GM19372 (cell line): Measurements from ENCODE around the gene SNX10.

Source experiments
- ATAC-seq: cut with Tn5 transposase; IDR thresholded peaks from one replicate; pipeline ENCODE4 v1.9.1; 2021; ENCODE audit warnings: mild to moderate bottlenecking, low read depth, moderate library complexity; ENCODE audit not compliant: unreplicated experiment

The SNX10 gene

DNA sequence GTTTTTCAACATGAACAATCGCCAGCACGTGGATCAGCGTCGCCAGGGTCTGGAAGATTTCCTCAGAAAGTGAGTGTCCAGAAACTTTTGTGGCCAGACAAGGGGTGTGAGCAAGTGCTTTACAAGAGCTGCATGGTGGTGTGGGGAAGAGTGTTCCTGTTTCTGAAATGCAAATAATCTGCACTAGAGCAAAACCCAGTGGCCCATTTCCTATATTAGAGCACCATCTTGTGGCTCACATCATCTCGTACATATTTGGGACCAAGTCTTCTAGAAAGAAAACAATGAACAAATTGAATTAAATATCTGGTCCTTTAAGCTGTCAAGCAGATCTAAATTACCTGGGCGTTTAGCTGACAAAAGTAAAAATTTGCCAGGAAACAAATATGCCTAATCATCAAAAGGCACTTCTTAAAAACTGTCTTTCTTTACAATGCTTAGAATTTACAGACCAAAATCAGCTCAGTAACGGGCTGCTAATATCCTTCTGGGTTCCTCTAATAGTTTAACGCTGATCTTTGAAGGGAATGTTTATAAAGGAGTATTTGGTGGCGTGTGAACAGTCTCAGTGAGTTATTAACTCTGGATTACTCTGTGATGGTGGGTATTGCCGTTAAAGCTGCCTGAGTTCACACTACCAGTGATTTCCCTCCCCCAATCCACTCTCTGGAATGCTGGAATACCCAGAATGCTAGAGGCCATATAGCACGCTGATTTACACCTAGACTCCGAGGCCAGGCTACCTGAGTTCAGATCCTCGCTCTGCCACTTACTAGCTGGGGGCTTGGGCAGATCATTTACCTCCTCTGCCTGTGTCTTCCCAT, 73.6 kb downstream of the SNX10 start:
- ATAC-seq = peak; percentile 89

- ATAC-seq = no peak
Observed at GRCh38 chr7:26365901-26366275, 74.2 kb downstream of the SNX10 start.

DNA sequence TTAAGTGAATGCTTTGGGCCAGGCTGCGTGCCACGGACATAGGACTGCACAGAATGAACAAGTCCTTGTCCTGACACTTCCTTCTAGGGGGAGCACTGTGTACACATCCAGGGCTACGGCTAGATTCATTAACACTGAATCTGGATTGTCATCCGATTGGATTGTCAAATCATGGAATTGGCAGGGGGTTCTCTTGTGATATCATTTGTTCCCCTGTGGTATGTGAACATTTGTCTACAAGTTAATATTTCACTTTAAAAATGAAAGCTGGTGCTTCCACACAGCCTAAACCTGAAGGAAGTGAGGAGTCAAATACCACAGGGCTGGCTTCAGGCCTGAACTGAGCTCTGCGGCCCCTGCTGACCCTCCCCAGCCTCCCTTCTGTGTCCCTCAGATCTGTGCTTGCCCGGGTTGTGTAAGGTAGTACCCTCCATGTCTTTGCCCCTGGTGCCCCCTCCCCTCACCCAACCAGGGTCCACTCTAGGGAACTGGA, 75.6 kb downstream of the SNX10 start:
- no peak for ATAC-seq

DNA sequence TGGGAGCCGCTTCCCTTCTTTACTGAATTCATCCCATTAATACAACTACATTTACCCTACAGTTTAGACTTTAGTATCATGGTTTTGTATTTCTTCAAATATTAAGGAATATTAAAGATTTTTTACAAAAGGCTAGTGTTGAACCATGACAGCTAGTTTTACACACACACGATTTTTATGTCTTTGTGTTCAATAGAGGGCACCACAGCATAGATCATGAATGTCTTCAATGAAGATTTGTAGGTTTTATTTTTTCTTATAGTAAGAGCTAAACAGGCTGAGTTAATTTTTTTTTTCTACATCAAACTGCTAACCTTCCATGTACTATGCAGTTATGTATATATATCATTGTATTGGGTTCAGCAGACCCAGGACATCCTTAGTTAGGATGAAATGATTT, 76.9 kb downstream of the SNX10 start:
- no peak for ATAC-seq

- no peak for ATAC-seq
Observed at GRCh38 chr7:26369593-26369992, 77.9 kb downstream of the SNX10 start.

DNA sequence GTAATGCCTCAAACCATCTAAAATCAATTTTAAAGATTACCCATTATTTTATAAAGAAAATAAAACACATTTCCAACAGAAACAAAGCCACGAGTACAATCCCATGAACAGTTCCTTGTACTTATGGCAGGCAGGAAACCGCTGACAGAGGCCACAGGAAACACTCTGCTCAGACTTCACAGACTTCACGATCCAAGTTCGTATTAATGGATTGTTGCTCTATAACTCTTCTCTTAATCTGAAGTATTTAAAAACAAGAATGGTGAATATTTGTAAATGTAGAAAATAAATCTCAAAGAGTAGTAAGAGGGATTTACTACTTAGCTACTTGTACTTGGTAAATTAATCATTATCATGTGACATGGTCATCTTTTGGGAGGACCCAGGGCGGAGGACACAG, 78.3 kb downstream of the SNX10 start:
- ATAC-seq = no peak

DNA sequence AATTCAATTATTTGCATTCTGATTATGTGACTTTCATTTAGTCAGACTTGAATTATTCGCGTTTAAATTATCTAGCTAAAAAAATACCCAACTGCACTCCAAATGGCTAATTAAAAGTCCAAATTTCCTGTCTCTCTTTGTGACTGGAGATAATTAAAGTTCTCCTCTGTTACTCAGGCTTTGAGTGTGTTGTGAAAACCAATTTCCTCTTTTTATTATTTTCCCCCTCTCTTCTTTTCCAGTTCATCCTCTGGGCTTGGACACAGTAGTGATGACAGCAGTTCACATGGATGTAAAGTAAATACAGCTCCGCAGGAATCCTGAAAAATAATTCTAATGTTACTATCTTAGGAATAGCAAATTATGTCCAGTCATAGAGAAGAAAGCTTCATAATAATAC, 80.6 kb downstream of the SNX10 start:
- no peak for ATAC-seq

- ATAC-seq = no peak
Observed at GRCh38 chr7:26372704-26373103, 81.0 kb downstream of the SNX10 start.

- ATAC-seq = no peak
Observed at GRCh38 chr7:26374647-26375373, 83.1 kb downstream of the SNX10 start.

- ATAC-seq = peak; percentile 8
Observed at GRCh38 chr7:26375726-26376174, 84.1 kb downstream of the SNX10 start.

DNA sequence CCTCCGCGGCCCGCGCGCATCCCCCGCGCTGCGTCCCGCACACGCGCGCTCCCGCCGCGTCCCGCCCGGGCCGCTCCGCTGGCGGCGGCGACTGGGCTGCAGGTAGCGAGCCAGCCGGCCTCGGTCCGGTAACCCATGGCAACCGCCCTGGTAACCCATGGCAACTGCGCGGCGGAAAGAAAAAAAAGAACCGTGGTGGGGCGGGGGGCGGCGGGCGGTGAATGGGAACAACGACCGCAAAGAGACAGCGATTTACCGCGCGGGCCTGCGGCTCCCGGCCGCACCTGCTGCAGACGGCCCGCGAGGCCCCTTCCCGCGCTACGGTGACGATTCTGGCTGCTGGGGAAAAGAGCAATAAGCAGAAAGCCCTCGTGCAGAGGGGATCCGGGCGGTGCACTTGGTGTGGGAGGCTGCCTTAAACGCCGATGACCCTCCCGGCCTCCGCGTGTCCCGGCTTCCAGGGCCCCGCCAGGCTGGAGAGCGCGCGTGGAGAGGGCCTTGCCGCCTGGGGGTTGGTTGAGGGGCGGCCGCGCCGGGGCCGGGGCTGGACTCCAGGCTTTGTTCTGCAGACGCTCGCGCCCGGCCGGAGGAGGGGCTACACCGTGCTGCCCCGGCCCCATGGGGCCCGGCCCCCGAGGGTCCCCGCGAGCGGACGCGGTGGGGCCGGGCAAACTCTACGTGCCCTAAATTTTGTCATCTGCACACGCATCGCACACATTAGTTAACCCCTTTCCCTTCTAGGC, 84.7 kb downstream of the SNX10 start:
- peak; percentile 26 for ATAC-seq

DNA sequence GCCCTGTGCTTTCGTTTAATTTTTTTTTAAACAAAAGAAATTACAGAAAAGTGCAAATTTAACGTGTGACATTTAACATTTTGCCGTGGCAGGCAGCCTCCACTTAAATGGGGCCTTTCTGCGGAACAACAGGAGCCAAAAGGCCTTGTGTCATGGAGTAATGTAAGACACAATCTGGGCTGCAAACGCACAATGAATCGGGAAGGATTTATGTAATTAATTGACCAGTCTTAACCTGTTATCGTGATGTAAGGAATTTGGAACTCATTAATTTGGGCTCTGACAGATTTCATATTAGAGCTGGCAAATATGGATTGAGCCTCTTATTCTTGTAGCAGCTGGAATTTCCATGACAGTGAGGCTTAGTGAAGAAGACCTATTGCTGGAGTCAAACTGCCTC, 86.4 kb downstream of the SNX10 start:
- ATAC-seq = no peak

DNA sequence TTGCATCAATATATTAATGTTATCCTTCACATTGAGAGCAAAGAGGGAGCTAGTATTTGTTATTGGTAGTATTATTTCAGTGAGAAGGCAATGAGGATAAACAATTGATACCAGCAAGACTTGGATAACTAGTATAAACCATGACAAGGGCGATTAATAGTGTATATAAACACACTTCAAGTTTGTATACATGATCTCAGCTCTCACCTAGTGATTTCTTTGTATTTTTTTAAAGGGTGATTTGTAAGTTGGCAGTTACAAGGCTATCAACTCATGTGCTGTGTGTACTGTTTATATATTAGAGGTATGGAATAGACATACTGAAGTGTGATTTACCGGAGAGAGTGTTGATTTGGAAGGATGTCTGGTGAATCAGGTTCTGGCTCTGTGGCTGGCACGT, 88.0 kb downstream of the SNX10 start:
- no peak for ATAC-seq

DNA sequence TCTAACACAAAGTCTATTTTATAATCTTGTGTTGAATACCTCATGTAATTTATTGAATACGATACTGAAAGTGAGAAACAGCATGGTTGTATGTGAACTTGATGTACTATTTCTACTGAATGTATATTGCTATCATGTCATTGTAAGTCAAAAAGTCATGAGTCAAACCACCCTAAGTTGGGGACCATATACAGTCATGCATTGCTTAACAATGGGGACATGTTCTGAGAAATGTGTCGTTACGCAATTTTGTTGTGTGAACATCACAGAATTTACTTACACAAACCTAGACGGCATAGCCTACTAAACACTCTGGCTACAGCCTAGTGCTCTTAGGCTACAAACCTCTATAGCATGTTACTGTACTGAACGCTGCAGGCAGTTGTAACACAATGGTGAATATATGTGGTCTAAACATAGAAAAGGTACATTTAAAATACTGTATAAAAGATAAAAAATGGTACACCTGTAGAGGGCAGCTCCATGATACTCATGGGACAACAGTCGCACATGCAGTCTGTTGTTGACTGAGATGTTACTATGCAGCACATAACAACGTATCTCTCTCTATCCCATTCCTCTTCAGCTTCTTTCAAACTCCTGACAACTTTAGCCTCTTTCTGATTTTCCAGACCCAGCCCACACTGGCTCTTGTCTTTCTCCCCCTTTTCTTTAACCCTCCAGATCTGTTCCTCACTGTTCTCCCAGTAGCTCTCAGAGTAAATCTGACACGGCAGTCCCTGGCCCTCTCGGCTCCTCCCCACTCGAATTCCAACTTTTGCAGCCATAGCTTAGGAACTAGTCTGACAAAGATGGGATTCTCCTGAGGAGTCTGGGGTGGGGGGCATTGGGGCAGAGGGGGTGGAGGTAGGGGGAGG, 90.1 kb downstream of the SNX10 start:
- no peak for ATAC-seq

DNA sequence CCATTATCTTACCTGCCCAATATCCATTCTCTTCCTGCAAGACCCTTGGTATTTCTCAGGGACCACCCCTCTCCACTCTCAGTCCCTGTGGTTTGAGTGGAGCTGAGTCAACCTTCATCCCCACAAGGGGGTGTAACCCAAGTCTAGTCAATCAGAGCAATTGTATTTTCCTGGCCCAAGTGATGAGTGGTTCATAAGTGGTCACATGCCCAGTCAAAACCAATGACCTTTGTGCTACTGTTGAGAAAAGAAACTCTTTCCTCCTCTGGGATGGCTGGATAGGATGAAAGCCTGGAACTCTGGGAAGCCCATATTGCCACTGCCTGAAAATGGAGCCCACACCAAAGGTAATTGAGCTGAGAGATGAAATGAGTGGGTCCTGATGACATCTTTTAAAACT, 93.6 kb downstream of the SNX10 start:
- ATAC-seq = no peak

DNA sequence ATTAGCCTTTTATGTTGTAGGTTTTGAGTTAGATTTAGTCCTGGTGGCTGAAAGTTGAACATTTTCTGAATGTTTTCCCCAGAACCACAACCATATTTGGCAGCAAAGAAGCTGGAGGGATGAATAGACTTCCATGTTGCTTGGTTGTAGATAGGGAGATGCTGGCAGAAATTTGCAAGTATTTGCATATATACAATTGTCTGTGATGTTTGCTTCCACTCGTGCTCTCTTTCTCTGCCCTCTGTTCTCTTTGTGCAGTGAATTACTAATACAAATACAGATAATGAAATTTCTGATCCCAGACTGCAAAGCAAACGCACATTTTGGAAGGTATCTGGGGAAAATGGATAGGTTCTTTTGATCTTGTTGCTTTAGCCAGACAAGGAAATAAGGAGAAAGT, 96.1 kb downstream of the SNX10 start:
- ATAC-seq = no peak

DNA sequence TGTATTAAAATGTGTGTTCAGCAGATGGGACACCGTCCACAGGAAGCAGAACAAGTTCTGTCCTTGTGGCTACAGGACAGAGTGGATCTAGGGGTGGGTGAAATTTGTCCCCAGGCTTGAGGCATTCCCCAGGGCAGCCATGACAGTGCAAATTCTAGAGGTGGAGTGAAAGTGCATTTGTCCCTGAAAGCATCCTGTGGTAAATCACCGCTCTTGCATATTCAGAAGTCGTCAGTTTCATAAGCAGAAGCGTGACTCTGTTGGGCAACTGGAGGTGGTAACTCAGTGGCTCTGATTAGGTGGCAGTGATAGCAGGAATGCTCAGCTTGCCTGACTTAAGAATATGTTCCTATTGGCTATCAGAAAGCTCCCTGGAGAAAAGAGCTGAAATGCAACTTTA, 96.6 kb downstream of the SNX10 start:
- no peak for ATAC-seq

DNA sequence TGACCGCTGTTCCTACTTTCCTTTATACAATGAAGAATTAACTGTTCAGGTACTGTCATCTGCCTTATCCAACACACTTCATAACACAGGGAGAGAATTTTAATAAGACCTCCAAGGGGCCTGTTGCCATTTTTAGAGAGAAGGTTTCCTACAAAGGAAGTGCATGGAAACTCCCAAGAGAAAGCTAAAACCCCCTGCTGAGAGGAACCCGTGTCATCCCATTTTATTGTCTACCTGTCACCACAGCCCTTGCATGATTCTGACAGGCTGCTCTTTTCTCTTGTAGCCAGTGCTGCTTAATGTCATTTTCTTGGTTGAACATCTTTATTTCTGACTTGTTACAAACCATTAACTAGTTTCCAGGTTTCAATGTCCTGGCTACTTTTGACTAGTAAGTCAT, 98.4 kb downstream of the SNX10 start:
- no peak for ATAC-seq

GRCh38 chr7:26393818-26394217, 102.2 kb downstream of the SNX10 start:
- no peak for ATAC-seq

DNA sequence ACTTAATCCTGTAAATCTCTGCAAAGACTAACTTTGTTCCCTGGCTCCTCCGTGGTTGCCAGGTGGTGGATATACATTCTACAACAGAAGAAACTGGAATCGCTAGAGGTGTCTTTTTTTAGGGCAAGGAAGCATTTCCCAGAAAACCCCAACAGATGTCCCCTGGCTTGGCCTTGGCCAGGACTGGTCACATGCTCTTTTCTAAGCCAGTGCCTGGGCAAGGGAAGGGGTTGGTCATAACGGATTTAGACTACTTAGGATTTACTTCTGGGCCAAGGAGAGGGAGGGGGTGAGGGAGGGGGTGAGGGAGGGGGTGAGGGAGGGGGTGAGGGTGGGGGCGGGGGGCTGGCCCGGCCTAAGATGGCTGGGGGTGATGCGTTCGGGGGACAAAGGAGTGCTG, 105.7 kb downstream of the SNX10 start:
- ATAC-seq = no peak
